HG02981 (cell line): Measurements from ENCODE around the gene IRF4.

Experiments
- ATAC-seq: cut with Tn5 transposase; IDR thresholded peaks from one replicate; pipeline ENCODE4 v1.9.1; 2021; ENCODE audit warnings: mild to moderate bottlenecking, moderate library complexity; ENCODE audit not compliant: unreplicated experiment

IRF4 gene

GRCh38 chr6:395432-396125 lies 4.0 kb downstream of the IRF4 start:
- no peak for ATAC-seq

GRCh38 chr6:396126-396520 lies 4.6 kb downstream of the IRF4 start:
- no peak for ATAC-seq

- ATAC-seq, result no peak
Measured at GRCh38 chr6:397056-397455, 5.5 kb downstream of the IRF4 start.

GRCh38 chr6:397604-398003 lies 6.1 kb downstream of the IRF4 start:
- no peak for ATAC-seq

GRCh38 chr6:398065-398464 lies 6.5 kb downstream of the IRF4 start:
- ATAC-seq, result no peak

- no peak for ATAC-seq
Measured at GRCh38 chr6:398558-399078, 7.1 kb downstream of the IRF4 start.

- no peak for ATAC-seq
Measured at GRCh38 chr6:399785-400534, 8.4 kb downstream of the IRF4 start.

GRCh38 chr6:400815-401214 lies 9.3 kb downstream of the IRF4 start:
- ATAC-seq, result no peak

GRCh38 chr6:401239-401993 lies 9.9 kb downstream of the IRF4 start:
- no peak for ATAC-seq

GRCh38 chr6:401994-402640 lies 10.6 kb downstream of the IRF4 start:
- no peak for ATAC-seq

- no peak for ATAC-seq
Measured at GRCh38 chr6:402901-403658, 11.5 kb downstream of the IRF4 start.

GRCh38 chr6:403659-404655 lies 12.4 kb downstream of the IRF4 start:
- ATAC-seq, result no peak

GRCh38 chr6:404685-405423 lies 13.3 kb downstream of the IRF4 start:
- no peak for ATAC-seq

GRCh38 chr6:408148-408547 lies 16.6 kb downstream of the IRF4 start:
- no peak for ATAC-seq

- ATAC-seq, result no peak
Measured at GRCh38 chr6:408599-409102, 17.1 kb downstream of the IRF4 start.

- ATAC-seq, result no peak
Measured at GRCh38 chr6:409370-409972, 17.9 kb downstream of the IRF4 start.

GRCh38 chr6:410555-411395 lies 19.2 kb downstream of the IRF4 start:
- no peak for ATAC-seq
